Duodenal mucosa (tissue), 2 donors: ENCODE results near the gene ADAMTS10.

Experiments
- H3K27ac ChIP-seq: one replicate; pipeline ENCODE4 v1.7.0; 2013; ENCODE audit warnings: low read depth, low read length
- H3K27me3 ChIP-seq, 2 donors: one replicate each; pipeline ENCODE4 v1.7.0; 2013; ENCODE audit warnings: low read length in 2 of 2, control low read depth in 1 of 2; ENCODE audit not compliant: insufficient read depth in 2 of 2, control insufficient read depth in 1 of 2
- H3K36me3 ChIP-seq, 2 donors: one replicate each; pipeline ENCODE4 v1.7.0; 2013; ENCODE audit warnings: low read length in 2 of 2, control low read depth in 1 of 2; ENCODE audit not compliant: insufficient read depth in 2 of 2, control insufficient read depth in 1 of 2
- H3K4me1 ChIP-seq, 2 donors: one replicate each; pipeline ENCODE4 v1.7.0; 2013; ENCODE audit warnings: low read length in 2 of 2, control low read depth in 1 of 2; ENCODE audit not compliant: insufficient read depth in 2 of 2, control insufficient read depth in 1 of 2
- H3K4me3 ChIP-seq, 2 donors: one replicate each; pipeline ENCODE4 v1.7.0; 2013; ENCODE audit warnings: low read length in 2 of 2, low read depth in 1 of 2
- H3K9ac ChIP-seq, 2 donors: one replicate each; pipeline ENCODE4 v1.7.0; 2013; ENCODE audit warnings: low read length in 2 of 2, low read depth in 1 of 2
- H3K9me3 ChIP-seq, 2 donors: one replicate each; pipeline ENCODE4 v1.7.0; 2013; ENCODE audit warnings: low read length in 2 of 2, control low read depth in 1 of 2; ENCODE audit not compliant: control insufficient read depth in 1 of 2

ADAMTS10 gene

DNA sequence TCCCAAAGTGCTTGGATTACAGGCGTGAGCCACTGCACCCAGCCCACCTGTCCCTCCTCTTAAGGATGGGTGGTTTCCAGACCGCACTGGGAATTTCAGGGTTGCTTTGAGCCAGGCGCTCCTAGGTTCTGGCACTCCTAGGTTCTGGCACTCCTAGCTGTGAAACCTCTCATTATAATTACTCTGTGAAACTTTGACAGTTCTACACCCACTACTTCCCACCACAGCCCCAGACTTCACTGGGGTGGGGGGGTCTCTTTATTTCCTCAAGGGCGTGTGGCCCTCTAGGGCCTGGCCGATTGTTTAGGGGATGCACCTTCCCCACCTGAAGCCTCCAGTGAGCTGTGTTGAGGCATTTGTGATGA is 2.3 kb upstream of the ADAMTS10 start:
- Histone ChIP-seq H3K4me1 (peaks cover 7 to 16% of the 10 kb centered on the region in 2 donors), H3K27me3 (peaks cover 17 to 19% of the 10 kb centered on the region in 2 donors), H3K27ac (no peak overlapping the region), H3K4me3 (no peak overlapping the region), H3K36me3 (no peaks in the 10 kb centered on the region), H3K9me3 (no peaks in the 10 kb centered on the region), H3K9ac (no peak overlapping the region)

DNA sequence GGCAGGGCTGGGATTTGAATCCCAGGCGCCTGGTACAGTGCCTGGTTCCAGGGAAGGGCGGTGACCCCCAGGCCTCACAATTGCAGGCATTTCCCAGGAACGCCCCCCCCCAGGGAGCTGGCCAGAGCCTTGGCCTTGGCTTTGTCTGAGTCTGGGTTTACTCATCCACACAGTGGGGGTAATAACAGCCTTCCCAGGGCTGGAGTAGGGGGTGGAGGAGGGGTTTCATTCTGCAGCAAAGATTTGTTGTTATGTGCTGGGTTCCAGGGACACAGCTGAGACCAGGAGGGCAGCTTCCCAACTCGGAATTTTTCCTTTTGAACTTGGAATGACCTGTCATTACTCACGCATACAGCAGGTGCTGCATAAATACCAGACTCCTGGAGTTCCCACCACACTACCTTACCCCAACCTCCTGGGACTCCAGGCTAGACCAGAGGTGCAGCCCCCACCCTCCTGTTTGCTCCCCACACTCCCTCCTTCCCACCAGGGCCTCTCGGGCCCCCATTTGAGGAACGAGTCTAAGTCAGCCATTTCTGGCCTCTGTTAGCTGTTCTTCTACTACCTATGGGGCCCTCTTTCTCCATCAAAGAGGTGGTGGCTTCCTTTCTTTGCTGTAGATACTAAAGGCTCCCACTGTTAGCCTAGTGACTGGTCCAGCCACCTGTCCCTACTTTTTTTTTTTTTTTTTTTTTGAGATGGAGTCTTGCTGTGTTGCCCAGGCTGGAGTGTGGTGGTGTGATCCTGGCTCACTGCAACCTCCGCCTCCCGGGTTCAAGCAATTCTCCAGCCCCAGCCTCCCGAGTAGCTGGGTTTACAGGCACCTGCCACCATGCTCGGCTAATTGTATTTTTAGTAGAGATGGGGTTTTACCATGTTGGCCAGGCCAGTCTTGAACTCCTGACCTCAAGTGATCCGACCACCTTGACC is 1.6 kb upstream of the ADAMTS10 start:
- no peak overlapping the region for H3K4me3 ChIP-seq
- H3K27ac ChIP-seq, result no peak overlapping the region
- peaks cover 17 to 19% of the 10 kb centered on the region in 2 donors for H3K27me3 ChIP-seq
- H3K9ac ChIP-seq, result no peak overlapping the region
- no peaks in the 10 kb centered on the region for H3K36me3 ChIP-seq
- no peaks in the 10 kb centered on the region for H3K9me3 ChIP-seq
- H3K4me1 ChIP-seq, result peaks cover 7 to 16% of the 10 kb centered on the region in 2 donors

DNA sequence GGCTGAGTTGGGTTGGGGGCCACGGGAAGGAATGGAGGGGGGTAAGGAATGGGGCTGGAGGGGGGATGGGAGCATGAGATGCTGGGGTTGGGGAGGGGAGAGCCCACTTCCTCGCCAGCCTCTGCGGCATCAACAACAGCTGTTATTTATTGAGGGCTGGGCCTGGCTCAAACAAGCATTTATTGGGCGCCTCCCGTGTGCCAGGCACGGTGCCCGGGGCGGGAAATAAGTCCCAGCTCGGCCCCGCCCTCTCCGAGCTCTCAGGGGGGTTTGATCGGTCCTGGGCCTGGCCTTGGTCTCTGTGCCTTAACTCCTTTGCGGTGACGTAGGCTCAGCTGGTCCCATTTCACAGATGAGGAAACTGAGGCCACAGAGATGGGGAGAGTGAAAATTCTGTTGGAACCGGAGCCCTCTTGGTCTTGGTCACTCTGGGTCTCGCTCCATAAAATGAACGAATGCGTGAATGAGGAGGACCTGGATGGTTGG is 919 bp upstream of the ADAMTS10 start:
- H3K27me3 ChIP-seq, result peaks cover 17 to 19% of the 10 kb centered on the region in 2 donors
- no peak overlapping the region for H3K9ac ChIP-seq
- H3K4me1 ChIP-seq, result peaks cover 7 to 16% of the 10 kb centered on the region in 2 donors
- no peak overlapping the region for H3K27ac ChIP-seq
- H3K36me3 ChIP-seq, result no peaks in the 10 kb centered on the region
- no peak overlapping the region for H3K4me3 ChIP-seq
- no peaks in the 10 kb centered on the region for H3K9me3 ChIP-seq

DNA sequence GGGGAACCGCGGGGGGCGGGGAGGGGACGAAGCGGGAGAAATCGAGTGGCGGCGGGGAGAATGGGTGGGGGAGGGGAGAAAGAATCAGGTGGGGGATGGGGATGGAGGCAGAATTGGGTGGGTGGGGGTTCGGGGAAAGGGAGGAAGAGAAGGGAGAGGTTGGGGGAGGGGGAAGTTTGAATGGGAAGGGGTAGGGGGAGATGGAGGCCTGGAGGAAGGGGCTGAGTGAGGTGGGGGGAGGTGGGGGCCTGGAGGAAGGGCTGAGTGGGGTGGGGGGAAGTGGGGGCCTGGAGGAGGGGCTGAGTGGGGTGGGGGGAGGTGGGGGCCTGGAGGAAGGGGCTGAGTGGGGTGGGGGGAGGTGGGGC is 403 bp upstream of the ADAMTS10 start:
- H3K27me3 ChIP-seq, result peaks cover 17 to 19% of the 10 kb centered on the region in 2 donors
- no peak overlapping the region for H3K4me3 ChIP-seq
- no peak overlapping the region for H3K27ac ChIP-seq

DNA sequence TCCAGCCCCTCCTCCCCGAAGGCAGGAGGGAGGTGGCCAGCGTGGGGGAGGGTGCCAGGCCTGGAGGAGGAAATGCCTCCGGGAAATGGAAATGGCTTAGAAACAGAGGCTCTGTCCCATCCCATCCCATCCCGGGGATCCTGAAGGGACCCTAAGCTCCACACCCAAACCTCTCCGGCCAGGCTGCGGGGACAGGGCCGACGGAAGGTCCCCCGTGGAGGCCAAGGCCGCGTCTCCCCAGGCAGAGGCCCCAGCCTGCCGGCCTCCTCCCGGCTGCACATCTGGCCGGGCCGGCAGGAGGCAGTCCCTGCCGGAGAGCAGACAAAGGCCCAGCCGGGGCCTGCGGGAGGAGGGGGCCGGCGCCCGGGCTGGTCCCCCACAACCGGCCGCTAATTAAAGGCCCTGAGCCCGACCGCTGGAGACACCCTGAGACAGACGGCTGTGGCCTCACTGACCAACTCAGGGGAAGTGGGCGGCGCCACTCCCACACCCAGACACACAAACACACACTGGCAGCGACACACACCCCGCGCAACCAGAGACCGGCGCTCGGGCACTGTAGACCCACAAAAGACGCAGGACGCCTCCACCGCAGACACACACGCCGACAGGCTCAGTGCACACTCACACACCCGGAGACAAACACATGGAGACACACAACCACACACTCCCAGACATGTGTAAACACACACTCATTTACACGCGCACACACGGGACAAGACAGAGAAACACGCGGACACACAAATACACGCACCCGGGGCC is 1.1 kb downstream of the ADAMTS10 start:
- Histone ChIP-seq H3K4me3 (peak overlapping the region; percentile 57 to 86), H3K27ac (no peak overlapping the region), H3K9ac (peak overlapping the region; percentile 27 to 72), H3K9me3 (no peaks in the 10 kb centered on the region), H3K27me3 (peaks cover 17 to 19% of the 10 kb centered on the region in 2 donors), H3K36me3 (no peaks in the 10 kb centered on the region), H3K4me1 (peaks cover 7 to 16% of the 10 kb centered on the region in 2 donors)

More for the DNA sequence above, 403 bp upstream of the ADAMTS10 start:
- H3K9me3 ChIP-seq, result no peaks in the 10 kb centered on the region
- no peak overlapping the region for H3K9ac ChIP-seq
- no peaks in the 10 kb centered on the region for H3K36me3 ChIP-seq
- peaks cover 7 to 16% of the 10 kb centered on the region in 2 donors for H3K4me1 ChIP-seq

DNA sequence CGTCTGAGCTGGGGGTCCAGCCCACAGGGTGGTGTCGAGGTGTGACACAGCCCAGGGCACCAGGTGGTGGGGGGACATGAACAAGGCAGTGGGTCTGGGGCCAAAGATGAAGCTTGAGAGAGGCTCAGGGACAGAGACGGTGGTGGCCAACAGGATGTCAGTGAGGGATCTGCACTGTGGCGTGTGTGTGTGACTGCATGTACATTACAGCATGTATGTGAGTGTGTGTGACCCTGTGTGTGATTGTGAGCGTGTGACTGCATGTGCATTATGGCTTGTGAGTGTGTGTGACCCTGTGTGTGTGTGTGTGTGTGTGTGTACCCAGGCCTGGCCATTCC is 1.6 kb downstream of the ADAMTS10 start:
- H3K27me3 ChIP-seq, result peaks cover 17 to 19% of the 10 kb centered on the region in 2 donors
- H3K9me3 ChIP-seq, result no peaks in the 10 kb centered on the region
- no peaks in the 10 kb centered on the region for H3K36me3 ChIP-seq
- H3K4me1 ChIP-seq, result peaks cover 7 to 16% of the 10 kb centered on the region in 2 donors
- no peak overlapping the region for H3K27ac ChIP-seq
- peak overlapping the region; percentile 57 to 86 for H3K4me3 ChIP-seq
- peak overlapping the region; percentile 18 to 27 for H3K9ac ChIP-seq

DNA sequence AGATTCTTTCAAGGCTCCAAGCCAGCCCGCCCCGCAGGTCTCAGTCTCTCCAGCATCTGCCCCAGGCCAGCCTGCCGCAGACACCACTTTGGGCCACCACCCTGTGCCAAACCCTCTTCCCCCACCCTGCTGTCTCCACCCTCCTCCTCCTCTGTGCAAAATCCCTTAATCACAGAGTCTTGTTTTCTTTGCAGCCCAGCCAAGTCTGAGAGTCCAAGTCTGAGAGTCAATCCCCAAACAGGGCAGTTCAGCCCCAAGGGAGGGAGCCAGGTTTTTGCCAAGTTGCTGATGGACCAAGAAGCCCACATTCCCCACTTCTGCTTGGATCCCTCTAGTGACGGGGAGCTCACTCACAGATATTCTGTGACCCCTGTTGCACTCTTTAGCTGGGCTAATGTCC is 3.1 kb downstream of the ADAMTS10 start:
- Histone ChIP-seq H3K4me3 (no peak overlapping the region), H3K27ac (no peak overlapping the region), H3K36me3 (no peaks in the 10 kb centered on the region), H3K9ac (no peak overlapping the region), H3K4me1 (peaks cover 7 to 16% of the 10 kb centered on the region in 2 donors), H3K27me3 (peaks cover 17 to 19% of the 10 kb centered on the region in 2 donors), H3K9me3 (no peaks in the 10 kb centered on the region)

DNA sequence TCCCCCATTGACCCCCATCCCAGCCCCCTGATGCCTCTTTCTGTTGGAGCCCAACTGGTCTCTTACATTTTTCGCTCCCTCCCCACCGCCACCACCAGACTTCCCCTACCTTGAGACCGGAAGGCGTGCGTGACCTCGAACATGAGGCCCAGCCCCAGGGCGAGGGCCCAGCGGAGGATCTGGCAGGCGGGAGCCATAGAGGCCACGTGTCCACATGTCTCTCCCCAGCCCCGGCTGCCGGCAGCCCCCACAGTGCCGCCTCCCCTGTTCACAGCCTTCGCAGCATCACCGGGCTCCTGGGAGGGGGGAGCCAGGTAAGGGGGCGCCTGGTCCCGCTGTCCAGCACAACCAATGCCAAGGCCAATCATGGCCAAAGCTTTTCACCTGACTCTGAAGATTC is 5.0 kb downstream of the ADAMTS10 start:
- H3K4me3 ChIP-seq, result no peak overlapping the region
- H3K36me3 ChIP-seq, result no peaks in the 10 kb centered on the region
- no peak overlapping the region for H3K9ac ChIP-seq

DNA sequence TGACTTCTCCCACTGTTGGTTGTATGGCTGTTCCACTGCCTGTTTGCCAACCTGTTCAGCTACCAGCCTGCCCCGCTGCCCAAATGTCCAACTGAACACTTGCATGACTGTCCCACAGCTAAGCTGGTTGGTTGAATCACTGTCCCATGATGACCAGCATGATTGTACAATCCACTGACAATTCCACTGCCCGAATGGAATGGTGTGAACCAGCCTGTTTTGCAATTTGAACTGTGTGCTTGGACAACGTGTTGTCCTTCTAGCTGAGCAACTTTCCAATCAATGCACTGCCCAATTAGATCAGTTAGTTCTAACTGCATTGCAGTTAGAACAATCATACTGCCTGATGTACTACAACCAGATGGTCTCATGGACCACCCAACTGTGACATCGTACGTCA is 8.7 kb downstream of the ADAMTS10 start:
- no peaks in the 10 kb centered on the region for H3K4me1 ChIP-seq
- H3K9me3 ChIP-seq, result no peaks in the 10 kb centered on the region
- no peaks in the 10 kb centered on the region for H3K27me3 ChIP-seq
- no peak overlapping the region for H3K4me3 ChIP-seq
- no peak overlapping the region for H3K9ac ChIP-seq
- no peak overlapping the region for H3K27ac ChIP-seq
- no peaks in the 10 kb centered on the region for H3K36me3 ChIP-seq

More for the DNA sequence above, 5.0 kb downstream of the ADAMTS10 start:
- Histone ChIP-seq H3K9me3 (no peaks in the 10 kb centered on the region), H3K27me3 (peaks cover 17 to 19% of the 10 kb centered on the region in 2 donors), H3K27ac (no peak overlapping the region), H3K4me1 (peaks cover 7 to 16% of the 10 kb centered on the region in 2 donors)

DNA sequence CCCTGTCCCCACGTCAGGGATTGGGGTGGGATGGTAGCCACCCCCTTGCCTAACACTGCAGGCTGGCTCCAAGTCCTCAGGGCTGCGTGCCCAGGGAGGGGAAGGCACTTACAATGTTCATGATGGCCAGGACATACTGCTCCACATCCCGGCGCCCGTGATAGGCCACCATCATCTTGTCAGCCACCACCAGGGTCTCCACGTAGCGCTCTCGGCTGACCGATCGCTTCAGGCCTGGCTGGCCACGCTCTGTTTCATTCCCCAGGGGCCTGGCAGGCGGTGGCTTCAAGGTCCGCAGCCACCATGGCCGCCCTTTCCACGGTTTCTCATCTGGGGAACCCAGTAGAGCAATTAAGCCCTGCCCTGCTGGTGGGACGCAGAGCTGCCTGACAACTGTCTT is 9.7 kb downstream of the ADAMTS10 start:
- Histone ChIP-seq H3K36me3 (no peaks in the 10 kb centered on the region), H3K4me1 (no peaks in the 10 kb centered on the region), H3K9me3 (no peaks in the 10 kb centered on the region), H3K27ac (no peak overlapping the region), H3K4me3 (no peak overlapping the region), H3K27me3 (no peaks in the 10 kb centered on the region), H3K9ac (no peak overlapping the region)
